ENCODE results near the gene RIMBP2. TPM values are rescaled to one million over a fixed set of nuclear protein-coding genes. Genes with fewer than 3 reads are reported as not detected.

RIMBP2 gene
- total and polyA plus RNA-seq, 9 of the 15 experiments (the other 6 are each of a cell fraction or from before 2014, with no cell fraction given), result not detected

- Histone ChIP-seq H3K4me2 (ENCODE audit: insufficient read depth, low read length) (no peak overlapping the region), H3K79me2 (ENCODE audit: control insufficient read depth, insufficient read depth, low read length) (no peaks in the 10 kb centered on the region), H3K9me1 (ENCODE audit: control insufficient read depth, insufficient read depth, low read length) (no peaks in the 10 kb centered on the region), H3K9ac (ENCODE audit: insufficient read depth in 1 of 2, low read depth in 2 of 2, low read length in 2 of 2) (no peak overlapping the region), H3K27ac (ENCODE audit: extremely low read depth, low read depth, low read length) (no peak overlapping the region), H3K9me3 (replicated peaks; ENCODE audit: control insufficient read depth, insufficient read depth, low read depth, low read length) (no peaks in the 10 kb centered on the region), H3K4me1 (replicated peaks in 1 of 2; ENCODE audit: control insufficient read depth in 2 of 2, insufficient read depth in 2 of 2, low read length in 2 of 2) (no peaks in the 10 kb centered on the region), H3K36me3 (ENCODE audit: control insufficient read depth, insufficient read depth, low read length) (no peaks in the 10 kb centered on the region), H4K20me1 (replicated peaks; ENCODE audit: control insufficient read depth, insufficient read depth, low read length) (no peaks in the 10 kb centered on the region), H3K27me3 (ENCODE audit: control insufficient read depth in 2 of 2, insufficient read depth in 2 of 2, low read length in 2 of 2) (no peaks in the 10 kb centered on the region; a peak in 1 of 5 replicates), H2AFZ (ENCODE audit: low read depth, low read length) (no peak overlapping the region), H3K4me3 (no peak overlapping the region)
- DNase-seq (ENCODE audit: extremely low read depth in 1 of 4, low spot score in 3 of 4), result no peak
- no TSS peak for BruUV-seq (replicated peaks)
- POLR2A ChIA-PET, result no interaction called here
- intact Hi-C loops (cut with micrococcal nuclease) (no loop called here), in situ Hi-C loops (cut with MboI) (no loop called here)
- ATAC-seq, result no peak
- no peak for FAIRE-seq
- WGBS (ENCODE audit: insufficient coverage, low coverage, missing lambda C conversion rate), result 0% methylated on average over 6 of the region's 6 CpGs
- TF ChIP-seq FOXM1 (IDR thresholded peaks at IDR 0.05; ENCODE audit: low read depth), result no peak
- TF ChIP-seq FOXM1 (CRISPR knock-in tag; IDR thresholded peaks at IDR 0.05; ENCODE audit: low read depth), result no peak
- TF ChIP-seq NFIC (IDR thresholded peaks at IDR 0.05), result peak; percentile 77
- CTCF ChIA-PET (ENCODE audit: low intra/inter-chr PET ratio), result no interaction called here
Observed at GRCh38 chr12:130537051-130537450, 179.0 kb downstream of the RIMBP2 start.

GRCh38 chr12:130530429-130530828 is 185.7 kb downstream of the RIMBP2 start:
- ATAC-seq, result no peak
- ChIA-PET CTCF (ENCODE audit: low intra/inter-chr PET ratio) (no interaction called here), POLR2A (no interaction called here)
- no peak for TF ChIP-seq ZNF589 (CRISPR knock-in tag; IDR thresholded peaks at IDR 0.05; ENCODE audit: low read depth)
- Histone ChIP-seq H3K9ac (ENCODE audit: insufficient read depth in 1 of 2, low read depth in 2 of 2, low read length in 2 of 2) (no peak overlapping the region), H3K4me2 (ENCODE audit: insufficient read depth, low read length) (no peak overlapping the region), H3K4me1 (replicated peaks in 1 of 2; ENCODE audit: control insufficient read depth in 2 of 2, insufficient read depth in 2 of 2, low read length in 2 of 2) (no peaks in the 10 kb centered on the region), H3K27ac (ENCODE audit: extremely low read depth, low read depth, low read length) (no peak overlapping the region), H2AFZ (ENCODE audit: low read depth, low read length) (no peak overlapping the region), H3K27me3 (ENCODE audit: control insufficient read depth in 2 of 2, insufficient read depth in 2 of 2, low read length in 2 of 2) (no peaks in the 10 kb centered on the region), H4K20me1 (replicated peaks; ENCODE audit: control insufficient read depth, insufficient read depth, low read length) (no peaks in the 10 kb centered on the region), H3K9me3 (replicated peaks; ENCODE audit: control insufficient read depth, insufficient read depth, low read depth, low read length) (no peaks in the 10 kb centered on the region), H3K36me3 (ENCODE audit: control insufficient read depth, insufficient read depth, low read length) (no peaks in the 10 kb centered on the region), H3K4me3 (no peak overlapping the region), H3K79me2 (ENCODE audit: control insufficient read depth, insufficient read depth, low read length) (no peaks in the 10 kb centered on the region), H3K9me1 (ENCODE audit: control insufficient read depth, insufficient read depth, low read length) (peaks cover 1% of the 10 kb centered on the region)
- no TSS peak for BruUV-seq (replicated peaks)
- FAIRE-seq, result no peak
- intact Hi-C loops (cut with micrococcal nuclease) (no loop called here), in situ Hi-C loops (cut with MboI) (no loop called here)
- DNase-seq (ENCODE audit: extremely low read depth in 1 of 4, low spot score in 3 of 4), result no peak

Data from K562 (cell line).